ENCODE data around the gene PGC.

DNA sequence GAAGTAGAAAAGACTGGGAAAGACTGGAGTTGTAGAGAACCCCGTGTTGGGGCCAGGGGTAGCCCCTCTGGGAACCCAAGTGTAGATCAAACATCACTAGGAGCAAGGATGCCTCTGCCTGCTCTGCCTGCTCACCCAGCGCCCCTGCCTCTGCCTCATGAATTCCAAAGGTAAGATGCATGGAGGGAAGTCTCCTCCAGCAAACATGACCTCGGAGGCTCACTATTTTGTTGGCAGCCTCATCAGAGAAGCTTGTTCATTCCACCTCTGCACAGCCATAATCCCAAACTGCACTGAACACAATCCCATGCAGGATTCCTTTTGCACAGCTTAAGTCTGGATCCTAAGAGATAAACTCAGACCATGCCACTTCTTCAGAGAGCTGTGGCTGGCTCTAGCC lies 27.6 kb upstream of the PGC start:
- TF ChIP-seq, protein P1, sequence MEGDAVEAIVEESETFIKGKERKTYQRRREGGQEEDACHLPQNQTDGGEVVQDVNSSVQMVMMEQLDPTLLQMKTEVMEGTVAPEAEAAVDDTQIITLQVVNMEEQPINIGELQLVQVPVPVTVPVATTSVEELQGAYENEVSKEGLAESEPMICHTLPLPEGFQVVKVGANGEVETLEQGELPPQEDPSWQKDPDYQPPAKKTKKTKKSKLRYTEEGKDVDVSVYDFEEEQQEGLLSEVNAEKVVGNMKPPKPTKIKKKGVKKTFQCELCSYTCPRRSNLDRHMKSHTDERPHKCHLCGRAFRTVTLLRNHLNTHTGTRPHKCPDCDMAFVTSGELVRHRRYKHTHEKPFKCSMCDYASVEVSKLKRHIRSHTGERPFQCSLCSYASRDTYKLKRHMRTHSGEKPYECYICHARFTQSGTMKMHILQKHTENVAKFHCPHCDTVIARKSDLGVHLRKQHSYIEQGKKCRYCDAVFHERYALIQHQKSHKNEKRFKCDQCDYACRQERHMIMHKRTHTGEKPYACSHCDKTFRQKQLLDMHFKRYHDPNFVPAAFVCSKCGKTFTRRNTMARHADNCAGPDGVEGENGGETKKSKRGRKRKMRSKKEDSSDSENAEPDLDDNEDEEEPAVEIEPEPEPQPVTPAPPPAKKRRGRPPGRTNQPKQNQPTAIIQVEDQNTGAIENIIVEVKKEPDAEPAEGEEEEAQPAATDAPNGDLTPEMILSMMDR (conservative IDR thresholded peaks at IDR 0.05 in 1 of 2, IDR thresholded peaks at IDR 0.05 in 1 of 2; ENCODE audit: extremely low read depth in 1 of 2, insufficient read depth in 1 of 2, low read depth in 1 of 2, low read length in 2 of 2): no peak
- TF ChIP-seq EZH2 (IDR thresholded peaks at IDR 0.05; ENCODE audit: borderline replicate concordance, low read length): no peak
